Activated T-cell treated with anti-CD3 and anti-CD28 coated beads, Interleukin-2, amount 50 U/mL, for 24 hours (primary cell): ENCODE results near the gene C2orf76.
A peak's percentile ranks its signal among the peaks of the same experiment; 100 is the strongest.

Experiments
- DNase-seq: peaks from one replicate; pipeline ENCODE4 v3.0.0-alpha.2; 2020
- H3K27ac Mint-ChIP-seq: 2 replicates; pipeline ENCODE4 v1.8.0; 2020; ENCODE audit warnings: mild to moderate bottlenecking, mixed read lengths
- H3K27me3 Mint-ChIP-seq: 2 replicates; pipeline ENCODE4 v1.8.0; 2020; ENCODE audit warnings: mixed read lengths
- H3K36me3 Mint-ChIP-seq: 2 replicates; pipeline ENCODE4 v1.8.0; 2020; ENCODE audit warnings: low read depth, mixed read lengths
- H3K4me1 Mint-ChIP-seq: 2 replicates; pipeline ENCODE4 v1.8.0; 2020; ENCODE audit warnings: low read depth, mixed read lengths
- H3K4me3 Mint-ChIP-seq: 2 replicates; pipeline ENCODE4 v1.8.0; 2020; ENCODE audit warnings: mild to moderate bottlenecking, moderate library complexity, mixed read lengths
- H3K9me3 Mint-ChIP-seq: 2 replicates; pipeline ENCODE4 v1.8.0; 2020; ENCODE audit warnings: mixed read lengths

Gene C2orf76

DNA sequence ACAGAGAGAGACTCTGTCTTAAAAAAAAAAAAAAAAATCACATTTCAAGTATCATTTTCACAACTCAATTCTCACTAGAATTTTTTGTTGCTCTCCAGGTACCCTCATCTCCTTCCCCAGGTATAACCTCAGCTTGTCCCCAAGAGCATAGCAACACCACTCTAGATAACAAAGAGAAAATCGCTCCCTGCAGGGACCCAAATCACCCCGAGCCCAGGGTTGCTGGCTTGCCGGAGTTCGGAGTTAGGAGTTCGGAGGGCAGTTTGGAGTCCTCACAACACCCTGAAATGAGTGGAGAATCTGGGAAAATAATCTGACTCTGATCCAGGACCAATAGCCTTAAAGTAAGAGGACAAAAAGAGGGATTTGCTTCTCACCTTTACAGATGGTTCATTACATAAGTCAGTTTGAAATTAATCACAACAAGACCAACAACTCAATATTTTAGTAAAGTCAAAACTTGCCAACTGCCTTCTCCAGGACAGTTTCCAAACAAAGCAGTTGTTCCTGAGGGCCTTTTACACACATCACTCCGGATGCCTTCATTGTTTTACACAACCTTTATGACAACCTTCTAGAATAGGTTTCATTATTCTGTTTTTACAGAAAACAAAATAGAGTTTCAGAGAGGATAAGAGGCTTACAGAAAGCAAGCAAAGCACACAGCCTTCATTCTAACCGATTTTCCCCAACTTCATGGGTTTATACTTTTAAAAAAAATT is 59.1 kb downstream of the C2orf76 start:
- H3K27me3 Mint-ChIP-seq = no peaks in the 10 kb centered on the region
- peaks cover 8% of the 10 kb centered on the region for H3K36me3 Mint-ChIP-seq
- DNase-seq = no peak
- no peaks in the 10 kb centered on the region for H3K4me1 Mint-ChIP-seq
- H3K9me3 Mint-ChIP-seq = no peaks in the 10 kb centered on the region
- no peak overlapping the region for H3K4me3 Mint-ChIP-seq
- no peak overlapping the region for H3K27ac Mint-ChIP-seq

- no peak for DNase-seq
- Mint-ChIP-seq H3K27ac (no peak overlapping the region), H3K9me3 (no peaks in the 10 kb centered on the region), H3K4me3 (no peak overlapping the region), H3K4me1 (no peaks in the 10 kb centered on the region), H3K27me3 (no peaks in the 10 kb centered on the region), H3K36me3 (peaks cover 8% of the 10 kb centered on the region)
These were observed 60.4 kb downstream of the C2orf76 start for GRCh38 chr2:119306196-119306590.

- H3K4me3 Mint-ChIP-seq = no peak overlapping the region
- no peaks in the 10 kb centered on the region for H3K27me3 Mint-ChIP-seq
- H3K27ac Mint-ChIP-seq = no peak overlapping the region
- no peak for DNase-seq
- no peaks in the 10 kb centered on the region for H3K4me1 Mint-ChIP-seq
- peaks cover 4% of the 10 kb centered on the region for H3K36me3 Mint-ChIP-seq
- H3K9me3 Mint-ChIP-seq = no peaks in the 10 kb centered on the region
These were observed 61.0 kb downstream of the C2orf76 start for GRCh38 chr2:119305497-119306195.

DNA sequence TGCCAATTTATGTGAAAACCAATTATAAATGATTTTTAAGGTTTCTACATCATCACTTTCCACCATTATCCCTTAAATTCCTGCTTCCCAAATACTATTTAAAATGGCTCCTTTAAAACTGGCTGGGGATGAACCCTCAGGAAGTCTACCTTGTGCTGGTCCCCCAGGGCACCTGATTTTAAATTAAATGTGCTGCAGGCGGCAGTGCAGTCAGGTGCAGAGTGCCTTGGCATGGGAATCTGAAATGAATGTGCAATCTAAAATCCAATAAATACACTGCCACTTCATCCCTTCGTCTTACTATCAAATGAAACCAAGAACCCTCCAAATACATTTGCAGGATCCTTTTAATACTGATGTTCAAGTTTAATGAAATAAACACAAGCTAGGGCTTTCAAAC is 61.8 kb downstream of the C2orf76 start:
- no peak for DNase-seq
- no peak overlapping the region for H3K4me3 Mint-ChIP-seq
- H3K36me3 Mint-ChIP-seq = peaks cover 4% of the 10 kb centered on the region
- H3K27me3 Mint-ChIP-seq = no peaks in the 10 kb centered on the region
- no peaks in the 10 kb centered on the region for H3K4me1 Mint-ChIP-seq
- no peaks in the 10 kb centered on the region for H3K9me3 Mint-ChIP-seq
- H3K27ac Mint-ChIP-seq = no peak overlapping the region

GRCh38 chr2:119301413-119301812 is 65.2 kb downstream of the C2orf76 start:
- no peaks in the 10 kb centered on the region for H3K9me3 Mint-ChIP-seq
- H3K36me3 Mint-ChIP-seq = peaks cover 4% of the 10 kb centered on the region
- H3K27me3 Mint-ChIP-seq = no peaks in the 10 kb centered on the region
- no peak overlapping the region for H3K4me3 Mint-ChIP-seq
- H3K4me1 Mint-ChIP-seq = no peaks in the 10 kb centered on the region
- H3K27ac Mint-ChIP-seq = no peak overlapping the region
- DNase-seq = no peak

DNA sequence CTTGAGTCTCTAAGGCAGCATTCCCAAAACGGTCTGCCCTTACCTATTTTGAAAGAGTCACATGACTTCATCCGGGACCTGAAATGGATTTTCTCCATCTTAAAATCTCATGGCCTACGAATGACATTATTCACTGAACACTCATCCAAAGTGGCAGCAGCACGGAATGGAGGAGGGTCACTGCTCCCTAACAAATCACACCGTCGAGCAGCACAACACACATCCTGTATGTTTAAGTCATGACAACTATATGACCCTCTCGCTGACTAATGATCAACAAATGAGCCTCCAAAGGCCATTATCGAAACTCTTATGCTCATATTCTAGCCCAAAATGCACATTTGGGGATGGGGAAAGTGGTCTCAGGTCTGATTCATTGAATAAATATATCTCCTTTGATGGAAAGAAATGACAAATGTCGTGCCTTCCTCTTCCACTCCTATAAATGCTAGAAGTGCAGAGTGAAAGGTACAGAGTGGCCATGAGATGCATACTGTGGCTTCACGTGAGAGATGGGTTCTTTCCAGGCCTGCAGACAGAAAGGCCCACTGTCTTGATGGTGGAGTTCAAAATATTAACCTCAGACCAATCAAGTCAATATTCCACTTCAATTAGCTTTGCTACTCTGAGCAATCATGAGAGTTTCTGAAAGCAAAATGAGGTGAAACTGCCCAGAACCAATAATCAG is 70.8 kb downstream of the C2orf76 start:
- Mint-ChIP-seq H3K4me1 (peaks cover 5% of the 10 kb centered on the region), H3K27ac (no peak overlapping the region), H3K36me3 (no peaks in the 10 kb centered on the region), H3K9me3 (no peaks in the 10 kb centered on the region), H3K4me3 (no peak overlapping the region), H3K27me3 (no peaks in the 10 kb centered on the region)
- no peak for DNase-seq

DNA sequence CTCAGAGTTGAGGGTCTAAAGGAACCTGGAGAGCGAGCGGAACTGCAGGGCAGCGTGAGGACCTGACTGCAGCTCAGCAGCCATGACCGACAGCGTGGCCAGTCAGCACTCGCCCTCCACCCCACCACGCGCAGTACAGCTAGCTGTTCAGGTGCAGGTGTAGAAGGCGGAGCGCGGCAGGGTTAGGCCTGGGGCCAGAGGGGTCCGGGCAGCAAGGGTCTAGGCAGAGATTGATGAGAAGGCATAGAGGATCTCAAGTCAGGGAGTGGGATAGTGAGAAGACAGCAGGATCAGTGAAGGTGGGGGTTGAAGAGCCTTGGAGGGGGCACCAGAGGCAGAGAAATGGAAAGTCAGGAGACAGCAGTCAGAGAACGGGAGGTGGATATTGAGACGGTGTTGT is 72.0 kb downstream of the C2orf76 start:
- DNase-seq = no peak
- Mint-ChIP-seq H3K9me3 (no peaks in the 10 kb centered on the region), H3K4me3 (no peak overlapping the region), H3K27me3 (no peaks in the 10 kb centered on the region), H3K27ac (no peak overlapping the region), H3K36me3 (no peaks in the 10 kb centered on the region), H3K4me1 (peaks cover 5% of the 10 kb centered on the region)

DNA sequence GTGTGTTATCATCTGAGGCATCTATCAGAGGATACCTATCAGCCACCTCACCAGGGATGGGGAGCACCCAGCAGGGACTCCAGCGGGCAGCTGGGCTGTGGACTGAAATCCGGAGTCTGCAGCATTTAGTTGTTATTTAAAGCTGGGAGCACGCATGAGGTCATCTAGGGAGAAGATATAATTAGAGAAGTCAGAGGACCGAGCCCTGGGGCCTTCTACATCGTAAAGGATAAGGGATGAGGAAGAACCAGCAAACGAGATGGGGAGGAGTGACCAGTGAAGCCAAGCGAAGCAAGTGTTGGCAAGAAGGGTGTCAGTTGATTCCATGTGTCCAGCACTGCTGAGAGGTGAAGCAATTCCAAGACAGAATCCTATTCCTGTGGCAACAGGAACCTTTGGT is 72.7 kb downstream of the C2orf76 start:
- no peak overlapping the region for H3K27ac Mint-ChIP-seq
- no peaks in the 10 kb centered on the region for H3K27me3 Mint-ChIP-seq
- no peak overlapping the region for H3K4me3 Mint-ChIP-seq
- no peak for DNase-seq
- H3K9me3 Mint-ChIP-seq = no peaks in the 10 kb centered on the region
- H3K4me1 Mint-ChIP-seq = peaks cover 5% of the 10 kb centered on the region
- H3K36me3 Mint-ChIP-seq = no peaks in the 10 kb centered on the region

DNA sequence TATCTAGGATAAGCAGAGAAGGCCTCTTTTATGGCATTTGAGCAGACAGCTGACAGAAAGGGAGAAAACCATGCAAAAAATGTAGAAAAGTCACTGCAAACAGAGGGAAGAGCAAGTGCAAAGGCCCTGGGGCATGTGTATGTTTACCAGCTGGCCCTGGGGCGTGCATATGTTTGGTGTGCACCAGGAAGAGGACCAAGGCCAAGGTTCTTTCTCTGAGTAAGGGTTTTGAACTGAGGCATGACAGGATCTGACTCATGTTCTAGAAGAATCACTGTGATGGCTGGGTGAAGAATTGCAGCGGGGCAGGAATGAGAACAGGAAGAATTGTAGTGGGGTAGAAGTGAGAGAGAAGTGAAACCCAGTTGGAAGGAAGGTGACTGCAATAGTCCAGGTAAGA is 73.4 kb downstream of the C2orf76 start:
- Mint-ChIP-seq H3K9me3 (no peaks in the 10 kb centered on the region), H3K27ac (no peak overlapping the region), H3K36me3 (no peaks in the 10 kb centered on the region), H3K4me1 (peaks cover 5% of the 10 kb centered on the region), H3K4me3 (no peak overlapping the region), H3K27me3 (no peaks in the 10 kb centered on the region)
- DNase-seq = no peak

- DNase-seq = no peak
- H3K36me3 Mint-ChIP-seq = no peaks in the 10 kb centered on the region
- peaks cover 5% of the 10 kb centered on the region for H3K4me1 Mint-ChIP-seq
- H3K27me3 Mint-ChIP-seq = no peaks in the 10 kb centered on the region
- no peak overlapping the region for H3K4me3 Mint-ChIP-seq
- H3K9me3 Mint-ChIP-seq = no peaks in the 10 kb centered on the region
- H3K27ac Mint-ChIP-seq = no peak overlapping the region
These were observed 74.4 kb downstream of the C2orf76 start for GRCh38 chr2:119292226-119292625.

- H3K27ac Mint-ChIP-seq = no peak overlapping the region
- no peak overlapping the region for H3K4me3 Mint-ChIP-seq
- peaks cover 5% of the 10 kb centered on the region for H3K4me1 Mint-ChIP-seq
- no peaks in the 10 kb centered on the region for H3K27me3 Mint-ChIP-seq
- no peaks in the 10 kb centered on the region for H3K9me3 Mint-ChIP-seq
- DNase-seq = no peak
- peaks cover under 1% of the 10 kb centered on the region for H3K36me3 Mint-ChIP-seq
These were observed 75.0 kb downstream of the C2orf76 start for GRCh38 chr2:119291588-119292167.

DNA sequence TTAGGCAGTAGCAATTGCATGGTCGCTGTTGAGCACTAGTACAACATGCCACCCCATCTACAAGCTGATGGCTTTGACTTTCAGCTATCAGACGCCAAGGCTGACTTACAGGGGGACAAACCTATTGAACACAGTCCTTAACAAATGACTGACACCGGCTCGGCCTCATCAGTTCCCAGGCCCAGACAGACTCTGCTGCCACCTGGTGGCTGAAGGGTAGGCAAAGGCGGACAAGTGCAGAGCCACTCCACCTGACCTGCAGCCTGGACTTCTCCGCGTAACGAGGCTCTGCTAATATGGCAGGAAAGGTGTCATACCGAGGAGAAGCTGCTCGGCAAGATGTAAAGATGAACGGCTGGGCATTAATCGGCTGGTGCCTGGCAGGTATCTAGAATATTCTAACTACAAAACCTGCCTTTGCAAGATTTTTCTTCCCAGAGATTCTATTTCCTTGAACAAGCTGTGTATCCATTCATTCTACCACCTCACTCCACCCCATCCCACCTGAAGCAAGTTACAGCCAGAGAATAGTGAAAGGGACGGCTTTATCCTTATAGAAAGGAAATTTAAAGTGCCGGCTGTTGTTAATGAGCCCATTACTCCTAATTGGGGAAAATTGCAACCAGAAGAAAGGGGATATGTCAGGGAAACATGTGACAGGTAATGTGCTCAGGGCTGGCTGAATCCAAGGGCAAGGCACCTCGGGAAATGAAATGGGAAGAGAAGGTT is 75.6 kb downstream of the C2orf76 start:
- DNase-seq = peak; percentile 72
- peaks cover 7% of the 10 kb centered on the region for H3K36me3 Mint-ChIP-seq
- H3K4me1 Mint-ChIP-seq = peaks cover 5% of the 10 kb centered on the region
- no peaks in the 10 kb centered on the region for H3K27me3 Mint-ChIP-seq
- no peaks in the 10 kb centered on the region for H3K9me3 Mint-ChIP-seq
- no peak overlapping the region for H3K4me3 Mint-ChIP-seq
- no peak overlapping the region for H3K27ac Mint-ChIP-seq

- Mint-ChIP-seq H3K27me3 (no peaks in the 10 kb centered on the region), H3K4me3 (no peak overlapping the region), H3K9me3 (no peaks in the 10 kb centered on the region), H3K36me3 (peaks cover 8% of the 10 kb centered on the region), H3K4me1 (peaks cover 5% of the 10 kb centered on the region), H3K27ac (no peak overlapping the region)
- no peak for DNase-seq
These were observed 77.0 kb downstream of the C2orf76 start for GRCh38 chr2:119289642-119290041.

DNA sequence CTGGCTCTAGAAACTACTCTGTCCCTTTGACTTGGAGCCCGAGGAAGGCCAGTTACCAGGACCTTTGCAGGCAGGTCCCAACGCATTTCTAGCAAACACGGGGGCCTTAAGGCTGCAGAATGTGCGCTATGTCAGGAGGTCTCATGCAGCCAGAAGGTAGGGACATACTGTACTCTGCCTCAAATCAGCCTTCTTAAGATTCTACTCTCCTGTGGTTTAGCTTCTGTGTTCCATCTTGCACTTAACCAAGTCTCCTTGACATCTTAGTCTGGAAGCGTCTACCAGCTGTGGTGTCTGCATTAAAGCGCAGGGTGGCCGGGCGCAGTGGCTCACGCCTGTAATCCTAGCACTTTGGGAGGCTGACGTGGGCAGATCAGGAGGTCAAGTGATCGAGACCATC is 77.5 kb downstream of the C2orf76 start:
- Mint-ChIP-seq H3K4me1 (peaks cover 5% of the 10 kb centered on the region), H3K4me3 (no peak overlapping the region), H3K9me3 (no peaks in the 10 kb centered on the region), H3K27ac (no peak overlapping the region), H3K27me3 (no peaks in the 10 kb centered on the region), H3K36me3 (peaks cover 8% of the 10 kb centered on the region)
- DNase-seq = no peak
